Activated naive CD4-positive, alpha-beta T cell treated with anti-CD3 and anti-CD28 coated beads, Interleukin-2, amount 50 U/mL, for 24 hours (primary cell): Measurements from ENCODE around the gene SETD1A.

Source experiments
- H3K27ac Mint-ChIP-seq: one replicate; pipeline ENCODE4 v1.8.0; 2021; ENCODE audit warnings: mild to moderate bottlenecking, mixed read lengths
- H3K27me3 Mint-ChIP-seq: one replicate; pipeline ENCODE4 v1.8.0; 2021; ENCODE audit warnings: mixed read lengths
- H3K36me3 Mint-ChIP-seq: one replicate; pipeline ENCODE4 v1.8.0; 2021; ENCODE audit warnings: mixed read lengths
- H3K4me1 Mint-ChIP-seq: one replicate; pipeline ENCODE4 v1.8.0; 2021; ENCODE audit warnings: mixed read lengths
- H3K4me3 Mint-ChIP-seq: one replicate; pipeline ENCODE4 v1.8.0; 2021; ENCODE audit warnings: mild to moderate bottlenecking, mixed read lengths
- H3K9me3 Mint-ChIP-seq: one replicate; pipeline ENCODE4 v1.8.0; 2021; ENCODE audit warnings: mixed read lengths

SETD1A gene

GRCh38 chr16:30963925-30964511, 6.5 kb downstream of the SETD1A start:
- Mint-ChIP-seq H3K9me3 (no peaks in the 10 kb centered on the region), H3K4me1 (peaks cover 23% of the 10 kb centered on the region), H3K27ac (no peak overlapping the region), H3K27me3 (no peaks in the 10 kb centered on the region), H3K36me3 (peaks cover 26% of the 10 kb centered on the region), H3K4me3 (no peak overlapping the region)

DNA sequence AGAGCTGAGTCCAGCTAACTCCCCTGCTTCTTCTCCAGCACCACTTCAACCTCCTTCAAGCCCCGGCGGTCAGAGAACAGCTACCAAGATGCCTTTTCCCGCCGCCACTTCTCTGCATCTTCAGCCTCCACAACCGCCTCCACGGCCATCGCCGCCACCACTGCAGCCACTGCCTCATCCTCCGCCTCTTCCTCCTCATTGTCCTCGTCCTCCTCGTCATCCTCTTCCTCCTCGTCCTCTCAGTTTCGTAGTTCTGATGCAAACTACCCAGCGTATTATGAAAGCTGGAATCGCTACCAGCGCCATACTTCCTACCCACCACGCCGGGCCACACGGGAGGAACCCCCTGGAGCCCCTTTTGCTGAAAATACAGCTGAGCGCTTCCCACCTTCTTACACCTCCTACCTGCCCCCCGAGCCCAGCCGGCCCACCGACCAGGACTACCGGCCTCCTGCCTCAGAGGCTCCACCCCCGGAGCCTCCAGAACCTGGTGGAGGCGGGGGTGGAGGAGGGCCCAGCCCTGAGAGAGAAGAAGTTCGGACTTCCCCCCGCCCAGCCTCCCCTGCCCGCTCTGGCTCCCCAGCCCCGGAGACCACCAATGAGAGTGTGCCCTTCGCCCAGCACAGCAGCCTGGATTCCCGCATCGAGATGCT, 7.1 kb downstream of the SETD1A start:
- Mint-ChIP-seq H3K36me3 (peaks cover 23% of the 10 kb centered on the region), H3K4me3 (no peak overlapping the region), H3K27me3 (no peaks in the 10 kb centered on the region), H3K4me1 (peaks cover 16% of the 10 kb centered on the region), H3K27ac (peak overlapping the region; percentile 77), H3K9me3 (no peaks in the 10 kb centered on the region)

- H3K27me3 Mint-ChIP-seq: no peaks in the 10 kb centered on the region
- peaks cover 8% of the 10 kb centered on the region for H3K4me1 Mint-ChIP-seq
- H3K9me3 Mint-ChIP-seq: no peaks in the 10 kb centered on the region
- H3K4me3 Mint-ChIP-seq: no peak overlapping the region
- H3K27ac Mint-ChIP-seq: no peak overlapping the region
- H3K36me3 Mint-ChIP-seq: peaks cover 17% of the 10 kb centered on the region
Measured at GRCh38 chr16:30965436-30965835, 7.9 kb downstream of the SETD1A start.

DNA sequence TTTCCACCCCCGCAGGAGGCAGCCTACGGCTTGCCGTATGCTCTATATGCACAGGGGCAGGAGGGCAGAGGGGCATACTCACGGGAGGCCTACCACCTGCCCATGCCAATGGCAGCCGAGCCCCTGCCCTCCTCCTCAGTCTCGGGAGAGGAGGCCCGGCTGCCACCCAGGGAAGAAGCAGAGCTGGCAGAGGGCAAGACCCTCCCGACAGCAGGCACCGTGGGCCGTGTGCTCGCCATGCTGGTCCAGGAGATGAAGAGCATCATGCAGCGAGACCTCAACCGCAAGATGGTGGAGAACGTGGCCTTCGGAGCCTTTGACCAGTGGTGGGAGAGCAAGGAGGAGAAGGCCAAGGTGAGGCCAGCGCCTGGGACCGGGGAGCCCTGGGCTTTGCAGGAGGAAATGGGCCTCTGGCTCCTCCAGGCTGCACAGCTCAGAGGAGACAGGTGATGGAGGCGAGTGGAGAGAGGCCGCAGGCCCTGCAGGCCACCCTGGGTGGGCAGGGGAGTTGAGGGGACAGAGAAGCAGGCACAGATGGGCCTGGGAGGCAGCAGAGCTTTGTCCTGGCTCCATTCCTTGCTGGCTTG, 8.6 kb downstream of the SETD1A start:
- Mint-ChIP-seq H3K27me3 (no peaks in the 10 kb centered on the region), H3K36me3 (peaks cover 22% of the 10 kb centered on the region), H3K4me1 (peaks cover 7% of the 10 kb centered on the region), H3K4me3 (no peak overlapping the region), H3K9me3 (no peaks in the 10 kb centered on the region), H3K27ac (peak overlapping the region; percentile 41)

DNA sequence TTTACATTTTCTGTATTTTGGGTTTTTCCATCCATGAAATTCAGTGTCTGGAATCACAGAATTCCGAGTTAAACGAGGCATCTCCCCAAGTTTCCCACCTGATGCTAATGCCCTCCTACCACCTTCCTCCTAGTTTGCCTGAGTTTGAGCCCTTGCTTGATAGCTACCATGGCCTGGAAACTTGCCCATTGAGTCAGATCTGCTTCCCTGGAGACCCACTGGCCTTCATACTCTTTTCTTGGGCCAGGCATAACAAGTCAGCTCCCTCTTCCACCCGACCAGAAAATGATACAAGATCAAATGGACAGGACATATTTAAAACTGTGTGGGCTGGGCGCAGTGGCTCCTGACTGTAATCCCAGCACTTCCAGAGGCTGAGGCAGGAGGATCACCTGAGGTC, 10.2 kb downstream of the SETD1A start:
- Mint-ChIP-seq H3K4me1 (peaks cover 4% of the 10 kb centered on the region), H3K27ac (peak overlapping the region; percentile 59), H3K36me3 (peaks cover 21% of the 10 kb centered on the region), H3K9me3 (no peaks in the 10 kb centered on the region), H3K4me3 (no peak overlapping the region), H3K27me3 (no peaks in the 10 kb centered on the region)

GRCh38 chr16:30969246-30969842, 11.8 kb downstream of the SETD1A start:
- Mint-ChIP-seq H3K27ac (no peak overlapping the region), H3K36me3 (peaks cover 24% of the 10 kb centered on the region), H3K4me3 (no peak overlapping the region), H3K27me3 (no peaks in the 10 kb centered on the region), H3K9me3 (no peaks in the 10 kb centered on the region), H3K4me1 (peaks cover 6% of the 10 kb centered on the region)

GRCh38 chr16:30971298-30971697, 13.7 kb downstream of the SETD1A start:
- H3K4me3 Mint-ChIP-seq: no peak overlapping the region
- H3K36me3 Mint-ChIP-seq: peaks cover 27% of the 10 kb centered on the region
- H3K4me1 Mint-ChIP-seq: peaks cover 4% of the 10 kb centered on the region
- no peaks in the 10 kb centered on the region for H3K9me3 Mint-ChIP-seq
- no peaks in the 10 kb centered on the region for H3K27me3 Mint-ChIP-seq
- H3K27ac Mint-ChIP-seq: no peak overlapping the region

DNA sequence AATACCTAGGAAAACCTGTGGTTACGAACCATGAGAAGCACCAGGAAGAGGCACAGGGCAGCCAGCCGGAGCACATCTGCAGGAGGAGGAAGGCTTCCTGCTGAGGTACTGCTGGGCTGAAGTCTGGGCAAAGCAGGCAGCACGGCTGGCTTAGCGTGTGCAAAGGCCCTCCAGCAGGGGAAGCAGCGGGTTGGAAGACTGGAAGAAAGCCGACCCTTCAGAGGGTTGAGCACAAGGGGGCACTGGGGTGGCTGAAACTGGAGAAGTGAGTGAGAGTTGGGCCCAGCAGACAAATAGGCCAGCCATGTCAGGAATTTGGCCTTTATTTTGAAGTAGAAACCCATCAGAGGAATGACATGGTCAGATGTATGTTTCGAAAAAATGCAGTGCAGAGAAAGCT, 15.3 kb downstream of the SETD1A start:
- Mint-ChIP-seq H3K27ac (no peak overlapping the region), H3K27me3 (no peaks in the 10 kb centered on the region), H3K9me3 (no peaks in the 10 kb centered on the region), H3K36me3 (peaks cover 26% of the 10 kb centered on the region), H3K4me1 (peaks cover 7% of the 10 kb centered on the region), H3K4me3 (no peak overlapping the region)

DNA sequence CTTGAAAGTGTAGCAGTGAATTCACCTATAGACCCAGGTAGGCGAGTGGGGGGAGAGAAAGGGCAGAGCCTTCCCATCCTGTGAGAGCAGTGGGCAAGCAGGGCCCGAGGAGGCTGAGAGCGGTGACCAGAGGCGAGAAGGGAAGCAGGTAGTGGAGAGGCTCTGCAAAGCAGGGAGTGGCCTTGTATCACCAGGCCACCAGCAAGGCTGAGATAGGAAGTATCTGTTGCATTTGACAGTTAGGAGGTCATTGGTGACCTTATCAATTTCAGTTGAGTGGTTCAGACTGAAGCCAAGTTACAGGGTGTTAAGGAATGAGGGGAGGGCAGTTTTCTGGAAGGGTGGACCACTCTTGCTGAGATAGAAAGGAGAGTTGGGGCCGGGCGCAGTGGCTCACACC, 16.8 kb downstream of the SETD1A start:
- Mint-ChIP-seq H3K36me3 (peaks cover 26% of the 10 kb centered on the region), H3K4me1 (peaks cover 7% of the 10 kb centered on the region), H3K27ac (no peak overlapping the region), H3K9me3 (no peaks in the 10 kb centered on the region), H3K27me3 (no peaks in the 10 kb centered on the region), H3K4me3 (no peak overlapping the region)

DNA sequence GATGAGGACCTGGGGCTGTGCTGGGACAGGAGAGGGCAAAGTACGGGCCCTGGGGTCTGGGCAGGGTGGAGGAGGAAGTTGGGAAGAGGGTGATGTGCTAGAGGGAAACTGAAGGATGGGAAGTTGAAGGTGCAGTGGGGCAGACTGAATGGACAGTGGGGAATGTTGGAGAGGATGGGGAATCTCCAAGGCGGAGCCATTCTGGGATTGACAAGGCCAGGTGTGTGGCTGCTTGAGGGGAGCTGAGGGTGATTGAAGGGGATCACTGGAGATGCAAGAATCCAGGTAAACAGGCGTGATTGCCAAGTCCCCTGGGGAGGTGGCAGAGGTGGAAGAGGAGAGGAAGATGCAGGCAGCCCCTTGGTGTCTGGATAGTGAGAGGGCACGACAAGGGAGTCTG, 18.9 kb downstream of the SETD1A start:
- Mint-ChIP-seq H3K4me3 (no peak overlapping the region), H3K36me3 (peaks cover 20% of the 10 kb centered on the region), H3K9me3 (no peaks in the 10 kb centered on the region), H3K27me3 (no peaks in the 10 kb centered on the region), H3K27ac (no peak overlapping the region), H3K4me1 (peaks cover 7% of the 10 kb centered on the region)

DNA sequence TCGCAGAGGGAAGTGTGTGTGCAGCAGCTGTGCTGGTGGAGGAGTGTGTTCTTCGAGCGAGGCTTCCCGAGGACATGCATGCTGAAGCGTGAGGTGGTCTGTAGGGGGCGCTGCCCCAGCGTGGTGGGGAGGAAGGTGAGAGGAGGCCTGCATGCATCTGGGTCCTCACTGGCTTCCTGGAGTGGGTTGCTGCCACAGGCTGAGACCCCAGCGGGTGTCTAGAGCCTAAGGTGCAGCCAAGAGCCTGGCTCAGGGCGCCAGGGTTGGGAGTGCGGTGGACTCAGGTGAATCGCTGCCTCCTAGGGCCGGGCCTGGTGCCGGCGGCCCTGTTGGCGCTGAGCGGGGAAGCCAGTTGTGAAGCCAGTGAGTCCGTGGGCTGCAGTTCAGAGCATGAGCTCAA, 19.9 kb downstream of the SETD1A start:
- Mint-ChIP-seq H3K27ac (no peak overlapping the region), H3K4me3 (no peak overlapping the region), H3K27me3 (no peaks in the 10 kb centered on the region), H3K36me3 (peaks cover 18% of the 10 kb centered on the region), H3K9me3 (no peaks in the 10 kb centered on the region), H3K4me1 (peaks cover 7% of the 10 kb centered on the region)

DNA sequence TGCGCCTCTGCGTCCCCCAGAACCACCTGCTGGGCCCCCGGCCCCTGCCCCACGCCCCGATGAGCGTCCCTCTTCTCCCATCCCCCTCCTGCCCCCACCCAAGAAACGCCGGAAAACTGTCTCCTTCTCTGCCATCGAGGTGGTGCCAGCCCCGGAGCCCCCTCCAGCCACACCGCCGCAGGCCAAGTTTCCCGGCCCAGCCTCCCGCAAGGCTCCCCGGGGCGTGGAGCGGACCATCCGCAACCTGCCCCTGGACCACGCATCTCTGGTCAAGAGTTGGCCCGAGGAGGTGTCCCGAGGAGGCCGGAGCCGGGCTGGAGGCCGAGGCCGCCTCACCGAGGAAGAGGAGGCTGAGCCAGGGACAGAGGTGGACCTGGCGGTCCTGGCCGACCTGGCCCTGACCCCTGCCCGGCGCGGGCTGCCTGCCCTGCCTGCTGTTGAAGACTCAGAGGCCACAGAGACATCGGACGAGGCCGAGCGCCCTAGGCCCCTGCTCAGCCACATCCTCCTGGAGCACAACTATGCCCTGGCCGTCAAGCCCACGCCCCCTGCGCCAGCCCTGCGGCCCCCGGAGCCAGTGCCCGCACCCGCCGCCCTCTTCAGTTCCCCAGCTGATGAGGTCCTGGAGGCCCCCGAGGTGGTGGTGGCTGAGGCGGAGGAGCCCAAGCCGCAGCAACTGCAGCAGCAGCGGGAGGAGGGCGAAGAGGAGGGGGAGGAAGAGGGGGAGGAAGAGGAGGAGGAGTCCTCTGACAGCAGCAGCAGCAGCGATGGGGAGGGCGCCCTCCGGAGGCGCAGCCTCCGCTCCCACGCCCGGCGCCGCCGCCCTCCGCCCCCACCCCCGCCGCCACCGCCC, 21.8 kb downstream of the SETD1A start:
- H3K27ac Mint-ChIP-seq: no peak overlapping the region
- no peak overlapping the region for H3K4me3 Mint-ChIP-seq
- H3K27me3 Mint-ChIP-seq: no peaks in the 10 kb centered on the region
- peaks cover 4% of the 10 kb centered on the region for H3K4me1 Mint-ChIP-seq
- H3K36me3 Mint-ChIP-seq: peaks cover 14% of the 10 kb centered on the region
- no peaks in the 10 kb centered on the region for H3K9me3 Mint-ChIP-seq

GRCh38 chr16:30980023-30980371, 22.4 kb downstream of the SETD1A start:
- no peaks in the 10 kb centered on the region for H3K9me3 Mint-ChIP-seq
- H3K27ac Mint-ChIP-seq: no peak overlapping the region
- H3K36me3 Mint-ChIP-seq: peaks cover 14% of the 10 kb centered on the region
- no peak overlapping the region for H3K4me3 Mint-ChIP-seq
- no peaks in the 10 kb centered on the region for H3K27me3 Mint-ChIP-seq
- peaks cover 3% of the 10 kb centered on the region for H3K4me1 Mint-ChIP-seq

GRCh38 chr16:30980434-30980833, 22.9 kb downstream of the SETD1A start:
- H3K27ac Mint-ChIP-seq: no peak overlapping the region
- no peak overlapping the region for H3K4me3 Mint-ChIP-seq
- no peaks in the 10 kb centered on the region for H3K9me3 Mint-ChIP-seq
- H3K27me3 Mint-ChIP-seq: no peaks in the 10 kb centered on the region
- H3K4me1 Mint-ChIP-seq: peaks cover 3% of the 10 kb centered on the region
- H3K36me3 Mint-ChIP-seq: peaks cover 14% of the 10 kb centered on the region

DNA sequence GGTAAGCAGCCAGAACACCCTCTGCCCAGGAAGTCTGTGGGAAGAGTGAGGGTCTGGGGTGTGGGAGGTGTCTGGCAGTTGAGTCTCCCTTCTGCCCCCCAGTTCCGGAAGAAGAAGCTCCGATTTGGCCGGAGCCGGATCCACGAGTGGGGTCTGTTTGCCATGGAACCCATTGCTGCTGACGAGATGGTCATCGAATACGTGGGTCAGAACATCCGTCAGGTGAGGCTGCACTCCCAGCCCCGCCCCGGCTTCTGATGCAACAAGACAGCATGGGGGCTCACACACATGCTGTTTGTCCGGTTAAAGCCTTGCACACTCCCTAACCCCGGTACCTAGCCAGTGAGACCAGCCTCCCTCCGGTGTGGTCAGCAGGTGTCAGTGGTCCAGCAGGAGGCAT, 23.4 kb downstream of the SETD1A start:
- Mint-ChIP-seq H3K36me3 (peaks cover 12% of the 10 kb centered on the region), H3K27ac (no peak overlapping the region), H3K4me1 (peaks cover 3% of the 10 kb centered on the region), H3K9me3 (no peaks in the 10 kb centered on the region), H3K4me3 (no peak overlapping the region), H3K27me3 (no peaks in the 10 kb centered on the region)
